Measurements from ENCODE around the gene ITGB7. TPM values are rescaled to one million over a fixed set of nuclear protein-coding genes. Genes with fewer than 3 reads are reported as not detected.
A peak's percentile ranks its signal among the peaks of the same experiment; 100 is the strongest.

The ITGB7 gene
- total and polyA plus RNA-seq, 5 donors from 2014 or later = 279 to 382 (median 324) TPM

DNA sequence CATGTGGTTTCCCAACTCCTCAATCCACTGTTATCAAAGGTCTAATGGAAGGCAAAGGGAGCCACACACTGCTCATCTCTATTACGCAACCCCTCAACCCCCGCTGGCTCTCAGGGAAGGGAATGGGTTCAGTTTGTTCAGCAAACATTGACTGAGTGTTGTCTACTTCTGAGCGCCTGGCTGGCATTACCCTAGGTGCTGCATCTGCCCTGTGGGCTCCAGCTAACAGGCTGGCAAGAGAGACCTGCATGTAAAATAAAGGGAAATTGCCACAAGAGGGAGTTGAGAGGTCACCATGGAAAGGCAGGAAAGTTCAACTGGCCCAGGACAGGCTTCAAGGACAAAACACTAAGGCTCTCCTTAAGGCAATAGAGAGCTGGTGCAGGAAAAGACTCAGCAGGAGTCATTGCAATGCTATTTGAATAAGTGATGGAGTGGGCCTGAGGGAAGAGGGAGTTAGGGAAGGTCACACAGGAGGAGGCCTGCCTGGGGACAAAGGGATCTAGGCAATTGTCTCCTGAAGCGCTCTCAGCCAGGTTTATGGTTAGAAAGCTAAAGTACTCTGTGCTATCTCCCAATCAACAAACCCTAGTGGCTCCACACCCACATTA is 32.1 kb downstream of the ITGB7 start:
- Mint-ChIP-seq H3K4me3 (peak overlapping the region in 1 of 4 donors; percentile 60), H3K9me3 (no peaks in the 10 kb centered on the region), H3K27ac (no peak overlapping the region), H3K36me3 (peaks cover 13% of the 10 kb centered on the region), H3K27me3 (no peaks in the 10 kb centered on the region), H3K4me1 (peaks cover 0 to 15% (median 11%) of the 10 kb centered on the region in 4 donors)
- H3K27me3 ChIP-seq (ENCODE audit: control insufficient read depth, insufficient read depth, low read length) = no peaks in the 10 kb centered on the region
- no peak overlapping the region for H3K27ac ChIP-seq (ENCODE audit: insufficient read depth, low read length, poor library complexity, severe bottlenecking)
- ATAC-seq (ENCODE audit: low read depth in 2 of 2) (no peak), DNase-seq (peak in 1 of 3 donors; percentile 49)
- H3K4me3 ChIP-seq (ENCODE audit: low read depth, low read length) = no peak overlapping the region
- peaks cover 8% of the 10 kb centered on the region for H3K4me1 ChIP-seq (ENCODE audit: control insufficient read depth, insufficient read depth, low read length, poor library complexity, severe bottlenecking)
- H3K9me3 ChIP-seq (ENCODE audit: control insufficient read depth in 2 of 2, low read length in 2 of 2) = no peaks in the 10 kb centered on the region
- peaks cover 2% of the 10 kb centered on the region for H3K36me3 ChIP-seq (ENCODE audit: control insufficient read depth, insufficient read depth, low read length)

DNA sequence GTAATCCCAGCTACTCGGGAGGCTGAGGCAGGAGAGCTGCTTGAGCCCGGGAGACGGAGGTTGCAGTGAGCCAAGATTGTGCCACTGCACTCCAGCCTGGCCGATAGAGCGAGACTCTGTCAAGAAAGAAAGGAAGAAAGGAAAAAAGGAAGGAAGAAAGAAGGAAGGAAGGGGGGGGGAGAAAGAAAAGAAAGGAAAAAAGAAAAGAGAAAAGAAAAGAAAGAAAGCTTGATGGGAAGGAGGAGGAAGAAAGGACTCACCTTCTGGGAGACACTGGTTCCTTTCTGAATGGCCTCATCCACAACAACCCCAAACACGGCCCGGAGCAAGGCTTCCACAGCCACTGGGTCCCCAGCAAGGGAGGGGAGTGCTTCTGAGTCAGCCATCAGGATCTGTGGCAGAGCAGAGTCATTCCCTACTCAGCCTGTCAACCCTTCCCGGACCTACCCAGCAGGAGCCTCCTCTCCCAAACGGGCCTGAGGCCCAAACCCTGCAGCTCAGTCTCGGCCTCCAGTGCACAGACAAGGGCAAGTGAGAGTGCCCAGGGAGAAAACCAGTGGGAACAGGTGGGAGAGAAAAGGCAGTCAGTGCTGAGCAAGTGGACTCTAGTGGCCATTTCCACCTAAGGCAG is 33.9 kb downstream of the ITGB7 start:
- Histone ChIP-seq H3K36me3 (ENCODE audit: control insufficient read depth, insufficient read depth, low read length) (peaks cover 3% of the 10 kb centered on the region), H3K4me3 (ENCODE audit: low read depth, low read length) (no peak overlapping the region), H3K4me1 (ENCODE audit: control insufficient read depth, insufficient read depth, low read length, poor library complexity, severe bottlenecking) (no peaks in the 10 kb centered on the region), H3K9me3 (ENCODE audit: control insufficient read depth in 2 of 2, low read length in 2 of 2) (no peaks in the 10 kb centered on the region), H3K27ac (ENCODE audit: insufficient read depth, low read length, poor library complexity, severe bottlenecking) (no peak overlapping the region), H3K27me3 (ENCODE audit: control insufficient read depth, insufficient read depth, low read length) (no peaks in the 10 kb centered on the region)
- H3K4me1 Mint-ChIP-seq = peaks cover 0 to 5% (median 1%) of the 10 kb centered on the region in 4 donors
- H3K4me3 Mint-ChIP-seq = no peak overlapping the region
- no peak overlapping the region for H3K27ac Mint-ChIP-seq
- no peaks in the 10 kb centered on the region for H3K9me3 Mint-ChIP-seq
- no peaks in the 10 kb centered on the region for H3K27me3 Mint-ChIP-seq
- peaks cover 18% of the 10 kb centered on the region for H3K36me3 Mint-ChIP-seq
- DNase-seq (no peak), ATAC-seq (ENCODE audit: low read depth in 2 of 2) (no peak)

- Histone ChIP-seq H3K27me3 (ENCODE audit: control insufficient read depth, insufficient read depth, low read length) (no peaks in the 10 kb centered on the region), H3K9me3 (ENCODE audit: control insufficient read depth in 2 of 2, low read length in 2 of 2) (no peaks in the 10 kb centered on the region), H3K4me3 (ENCODE audit: low read depth, low read length) (no peak overlapping the region), H3K36me3 (ENCODE audit: control insufficient read depth, insufficient read depth, low read length) (peaks cover 3% of the 10 kb centered on the region), H3K27ac (ENCODE audit: insufficient read depth, low read length, poor library complexity, severe bottlenecking) (no peak overlapping the region), H3K4me1 (ENCODE audit: control insufficient read depth, insufficient read depth, low read length, poor library complexity, severe bottlenecking) (no peaks in the 10 kb centered on the region)
- no peak overlapping the region for H3K27ac Mint-ChIP-seq
- no peak for ATAC-seq (ENCODE audit: low read depth in 2 of 2)
- H3K27me3 Mint-ChIP-seq = no peaks in the 10 kb centered on the region
- no peaks in the 10 kb centered on the region for H3K9me3 Mint-ChIP-seq
- H3K36me3 Mint-ChIP-seq = peaks cover 20% of the 10 kb centered on the region
- DNase-seq = no peak
- H3K4me3 Mint-ChIP-seq = no peak overlapping the region
- peaks cover 0 to 5% (median 1%) of the 10 kb centered on the region in 4 donors for H3K4me1 Mint-ChIP-seq
These were observed 34.7 kb downstream of the ITGB7 start for GRCh38 chr12:53172352-53172751.

- H3K4me1 Mint-ChIP-seq = peaks cover 0 to 5% (median 1%) of the 10 kb centered on the region in 4 donors
- no peak overlapping the region for H3K27ac Mint-ChIP-seq
- Histone ChIP-seq H3K4me3 (ENCODE audit: low read depth, low read length) (no peak overlapping the region), H3K9me3 (ENCODE audit: control insufficient read depth in 2 of 2, low read length in 2 of 2) (no peaks in the 10 kb centered on the region), H3K36me3 (ENCODE audit: control insufficient read depth, insufficient read depth, low read length) (peaks cover 3% of the 10 kb centered on the region), H3K27ac (ENCODE audit: insufficient read depth, low read length, poor library complexity, severe bottlenecking) (no peak overlapping the region), H3K4me1 (ENCODE audit: control insufficient read depth, insufficient read depth, low read length, poor library complexity, severe bottlenecking) (no peaks in the 10 kb centered on the region), H3K27me3 (ENCODE audit: control insufficient read depth, insufficient read depth, low read length) (no peaks in the 10 kb centered on the region)
- no peak for ATAC-seq (ENCODE audit: low read depth in 2 of 2)
- peaks cover 21% of the 10 kb centered on the region for H3K36me3 Mint-ChIP-seq
- no peak overlapping the region for H3K4me3 Mint-ChIP-seq
- no peaks in the 10 kb centered on the region for H3K27me3 Mint-ChIP-seq
- no peaks in the 10 kb centered on the region for H3K9me3 Mint-ChIP-seq
- DNase-seq = no peak
These were observed 35.2 kb downstream of the ITGB7 start for GRCh38 chr12:53171725-53172329.

GRCh38 chr12:53170876-53171724 is 36.0 kb downstream of the ITGB7 start:
- ATAC-seq (ENCODE audit: low read depth in 2 of 2) = no peak
- Mint-ChIP-seq H3K27ac (peak overlapping the region in 1 of 3 donors; percentile 76), H3K27me3 (no peaks in the 10 kb centered on the region)

DNA sequence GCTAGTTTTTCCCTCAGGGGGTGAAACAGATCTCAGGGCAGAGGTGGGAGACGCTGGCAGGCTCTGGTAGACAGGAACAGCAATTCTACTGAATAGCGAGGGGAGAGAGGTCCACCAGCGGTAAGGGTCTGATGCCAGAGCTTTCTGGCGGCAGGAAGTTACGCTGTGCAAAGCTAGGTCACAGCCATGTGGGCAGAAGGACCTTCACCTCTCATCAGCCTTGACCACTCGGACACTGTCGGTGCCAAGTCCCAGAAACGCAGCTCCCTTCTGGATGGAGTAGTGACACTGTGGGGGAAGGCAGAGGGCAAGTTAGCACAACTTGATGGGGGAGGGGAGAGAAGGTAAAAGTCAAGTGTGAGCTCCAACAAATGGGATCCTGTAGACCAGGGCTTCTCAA is 36.8 kb downstream of the ITGB7 start:
- H3K4me3 ChIP-seq (ENCODE audit: low read depth, low read length) = no peak overlapping the region
- no peak overlapping the region for H3K27ac Mint-ChIP-seq
- no peaks in the 10 kb centered on the region for H3K27me3 ChIP-seq (ENCODE audit: control insufficient read depth, insufficient read depth, low read length)
- H3K9me3 Mint-ChIP-seq = no peaks in the 10 kb centered on the region
- no peaks in the 10 kb centered on the region for H3K27me3 Mint-ChIP-seq
- H3K4me1 Mint-ChIP-seq = peaks cover 0 to 5% (median 0%) of the 10 kb centered on the region in 4 donors
- H3K4me1 ChIP-seq (ENCODE audit: control insufficient read depth, insufficient read depth, low read length, poor library complexity, severe bottlenecking) = no peaks in the 10 kb centered on the region
- H3K4me3 Mint-ChIP-seq = no peak overlapping the region
- peaks cover 3% of the 10 kb centered on the region for H3K36me3 ChIP-seq (ENCODE audit: control insufficient read depth, insufficient read depth, low read length)
- H3K36me3 Mint-ChIP-seq = peaks cover 25% of the 10 kb centered on the region
- ATAC-seq (ENCODE audit: low read depth in 2 of 2) (no peak), DNase-seq (no peak)
- no peaks in the 10 kb centered on the region for H3K9me3 ChIP-seq (ENCODE audit: control insufficient read depth in 2 of 2, low read length in 2 of 2)
- H3K27ac ChIP-seq (ENCODE audit: insufficient read depth, low read length, poor library complexity, severe bottlenecking) = no peak overlapping the region

More at GRCh38 chr12:53170876-53171724, 36.0 kb downstream of the ITGB7 start:
- peaks cover 25% of the 10 kb centered on the region for H3K36me3 Mint-ChIP-seq
- Histone ChIP-seq H3K27me3 (ENCODE audit: control insufficient read depth, insufficient read depth, low read length) (no peaks in the 10 kb centered on the region), H3K4me1 (ENCODE audit: control insufficient read depth, insufficient read depth, low read length, poor library complexity, severe bottlenecking) (no peaks in the 10 kb centered on the region), H3K27ac (ENCODE audit: insufficient read depth, low read length, poor library complexity, severe bottlenecking) (no peak overlapping the region), H3K9me3 (ENCODE audit: control insufficient read depth in 2 of 2, low read length in 2 of 2) (no peaks in the 10 kb centered on the region), H3K36me3 (ENCODE audit: control insufficient read depth, insufficient read depth, low read length) (peaks cover 3% of the 10 kb centered on the region), H3K4me3 (ENCODE audit: low read depth, low read length) (no peak overlapping the region)
- H3K9me3 Mint-ChIP-seq = no peaks in the 10 kb centered on the region
- DNase-seq = no peak
- no peak overlapping the region for H3K4me3 Mint-ChIP-seq
- peaks cover 0 to 5% (median 1%) of the 10 kb centered on the region in 4 donors for H3K4me1 Mint-ChIP-seq

DNA sequence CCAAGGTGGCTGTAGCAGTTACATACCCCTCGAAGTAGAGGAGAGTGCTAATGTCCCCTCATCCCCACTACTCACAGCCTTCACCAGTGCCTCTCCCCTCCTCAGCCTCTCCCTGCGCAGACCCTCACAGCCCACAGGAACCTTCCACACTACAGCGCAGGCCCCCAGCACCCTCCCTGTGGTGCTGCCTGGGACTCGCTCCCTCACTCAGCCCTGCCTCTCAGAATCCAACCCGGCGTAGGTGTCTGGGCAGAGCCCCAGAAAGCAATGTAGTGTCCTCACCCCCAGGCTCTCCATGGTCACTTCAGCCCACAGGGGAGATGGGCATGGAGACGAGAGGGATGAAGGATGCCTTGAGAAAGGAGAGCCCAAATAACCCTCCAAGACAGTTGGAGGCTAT is 37.4 kb downstream of the ITGB7 start:
- H3K27ac ChIP-seq (ENCODE audit: insufficient read depth, low read length, poor library complexity, severe bottlenecking) = no peak overlapping the region
- H3K27me3 Mint-ChIP-seq = no peaks in the 10 kb centered on the region
- peaks cover 3% of the 10 kb centered on the region for H3K36me3 ChIP-seq (ENCODE audit: control insufficient read depth, insufficient read depth, low read length)
- no peaks in the 10 kb centered on the region for H3K9me3 ChIP-seq (ENCODE audit: control insufficient read depth in 2 of 2, low read length in 2 of 2)
- H3K27me3 ChIP-seq (ENCODE audit: control insufficient read depth, insufficient read depth, low read length) = no peaks in the 10 kb centered on the region
- H3K27ac Mint-ChIP-seq = no peak overlapping the region
- ATAC-seq (ENCODE audit: low read depth in 2 of 2) = no peak
- H3K36me3 Mint-ChIP-seq = peaks cover 25% of the 10 kb centered on the region
- no peak overlapping the region for H3K4me3 Mint-ChIP-seq
- H3K9me3 Mint-ChIP-seq = no peaks in the 10 kb centered on the region
- no peak for DNase-seq
- H3K4me1 Mint-ChIP-seq = peaks cover 0 to 2% (median 0%) of the 10 kb centered on the region in 4 donors
- H3K4me1 ChIP-seq (ENCODE audit: control insufficient read depth, insufficient read depth, low read length, poor library complexity, severe bottlenecking) = no peaks in the 10 kb centered on the region
- no peak overlapping the region for H3K4me3 ChIP-seq (ENCODE audit: low read depth, low read length)

Measured in CD4-positive, CD25-positive, alpha-beta regulatory T cell (primary cell).